Psoas muscle (tissue), 8 donors: ENCODE results near the gene EDA. TPM values are rescaled to one million over a fixed set of nuclear protein-coding genes. Genes with fewer than 3 reads are reported as not detected.

Experiments used
- ATAC-seq, 4 donors: fragments of 200-7000 bp; cut with Tn5 transposase; one replicate each; pipeline ENCODE4 v1.9.1; 2020; ENCODE audit warnings: moderate library complexity in 3 of 4, mild to moderate bottlenecking in 2 of 4
- DNase-seq, 2 donors: peaks; one replicate each; pipeline ENCODE4 v3.0.0-alpha.2; 2020
- H3K27ac ChIP-seq: fragments of 200-600 bp; one replicate; pipeline ENCODE4 v1.8.0; 2022
- H3K27me3 ChIP-seq, 3 donors: fragments of 200-600 bp in 1 of 3; one replicate each; pipeline versions ENCODE4 v1.6.1 to v1.8.0; 2013 to 2022; ENCODE audit warnings: low read length in 2 of 3, mild to moderate bottlenecking in 2 of 3, moderate library complexity in 1 of 3; ENCODE audit not compliant: insufficient read depth in 3 of 3
- H3K36me3 ChIP-seq, 2 donors: fragments of 200-600 bp in 1 of 2; one replicate each; pipeline versions ENCODE4 v1.6.1 to v1.8.0; 2013 to 2022; ENCODE audit warnings: low read depth in 1 of 2, mild to moderate bottlenecking in 1 of 2, moderate library complexity in 1 of 2; ENCODE audit not compliant: insufficient read depth in 1 of 2
- H3K4me1 ChIP-seq: fragments of 200-600 bp; one replicate; pipeline ENCODE4 v1.8.0; 2022
- H3K4me3 ChIP-seq: fragments of 200-600 bp; one replicate; pipeline ENCODE4 v1.8.0; 2022; ENCODE audit warnings: mild to moderate bottlenecking
- H3K9me3 ChIP-seq: fragments of 200-600 bp; one replicate; pipeline ENCODE4 v1.8.0; 2022
- WGBS, 3 donors: extraction: QIAGEN DNeasy Blood & Tissue Kit; methylation state at CpG; one replicate each; pipeline versions ENCODE4 v1.1.6 to v1.1.7; 2013; 5-methylcytosine and 5-hydroxymethylcytosine counted together
- intact Hi-C, 2 donors: fragments of 100-400 bp; cut with DNase I; formaldehyde crosslinking; loops; one replicate each; pipeline versions ENCODE4 v1.11.0 to v1.14.2; 2022
- polyA plus RNA-seq, 3 donors: library from polyadenylated mRNA; stranded (reverse); fragments of 200-250 nt; gene quantifications; one replicate each; pipeline ENCODE4 v1.2.3, GENCODE V29; 2013
- total RNA-seq, 4 donors: library from RNA; stranded (reverse); fragmentation: NEBNext Ultra II Directional in 2 of 4; extraction: Animal tissue kit (Norgen Biotek cat#: 25700) in 2 of 4; gene quantifications; one replicate each; pipeline versions ENCODE4 v1.2.1 to v1.2.4, GENCODE V29; 2021 to 2023
- TF ChIP-seq, protein P1 (sequence below): fragments of 200-600 bp; IDR thresholded peaks from one replicate; pipeline ENCODE4 v1.8.0; 2022; ENCODE audit warnings: antibody characterized with exemption
- donor health status: healthy with polysubstance abuse.
- donor health status: DM: no; HTN: no; CAD: no; lungs with moderate emphysema.
- donor health status: Bipolar disorder and iron deficiency.
- donor health status: healthy.
- donor health status: DM: yes; HTN: yes; CAD: no.
- donor health status: DM: no; HTN: no; CAD: no.
- donor health status: DM: no; HTN: no; CAD: no.
- donor health status: DM: yes; HTN: yes; CAD: no.

Gene EDA
- total and polyA plus RNA-seq, 7 donors: 0.49 to 2.5 (median 0.98) TPM

DNA sequence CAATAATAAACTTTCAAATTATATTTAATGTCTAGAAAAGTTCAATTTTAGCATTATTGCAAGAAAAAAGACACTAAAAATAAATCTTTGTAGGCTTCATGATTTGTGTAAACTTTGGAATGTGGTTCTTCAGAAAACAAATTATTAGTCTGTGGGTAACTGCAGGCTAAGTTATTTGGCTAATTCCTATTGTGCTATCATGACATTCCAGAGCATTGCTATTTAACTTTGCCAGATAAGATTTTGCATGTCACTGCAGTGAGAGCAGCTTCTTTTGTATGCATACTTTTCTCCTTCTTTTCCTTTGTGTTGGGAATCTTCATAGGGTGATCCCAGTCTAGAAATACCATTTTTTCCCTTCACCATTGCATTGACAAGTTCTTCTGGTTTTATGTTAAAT is 303.8 kb downstream of the EDA start:
- H3K36me3 ChIP-seq: no peaks in the 10 kb centered on the region
- H3K4me1 ChIP-seq: no peaks in the 10 kb centered on the region
- ATAC-seq (no peak), DNase-seq (no peak)
- no peaks in the 10 kb centered on the region for H3K27me3 ChIP-seq
- H3K4me3 ChIP-seq: no peak overlapping the region
- intact Hi-C loops: no loop called here
- H3K27ac ChIP-seq: no peak overlapping the region
- TF ChIP-seq, protein P1, sequence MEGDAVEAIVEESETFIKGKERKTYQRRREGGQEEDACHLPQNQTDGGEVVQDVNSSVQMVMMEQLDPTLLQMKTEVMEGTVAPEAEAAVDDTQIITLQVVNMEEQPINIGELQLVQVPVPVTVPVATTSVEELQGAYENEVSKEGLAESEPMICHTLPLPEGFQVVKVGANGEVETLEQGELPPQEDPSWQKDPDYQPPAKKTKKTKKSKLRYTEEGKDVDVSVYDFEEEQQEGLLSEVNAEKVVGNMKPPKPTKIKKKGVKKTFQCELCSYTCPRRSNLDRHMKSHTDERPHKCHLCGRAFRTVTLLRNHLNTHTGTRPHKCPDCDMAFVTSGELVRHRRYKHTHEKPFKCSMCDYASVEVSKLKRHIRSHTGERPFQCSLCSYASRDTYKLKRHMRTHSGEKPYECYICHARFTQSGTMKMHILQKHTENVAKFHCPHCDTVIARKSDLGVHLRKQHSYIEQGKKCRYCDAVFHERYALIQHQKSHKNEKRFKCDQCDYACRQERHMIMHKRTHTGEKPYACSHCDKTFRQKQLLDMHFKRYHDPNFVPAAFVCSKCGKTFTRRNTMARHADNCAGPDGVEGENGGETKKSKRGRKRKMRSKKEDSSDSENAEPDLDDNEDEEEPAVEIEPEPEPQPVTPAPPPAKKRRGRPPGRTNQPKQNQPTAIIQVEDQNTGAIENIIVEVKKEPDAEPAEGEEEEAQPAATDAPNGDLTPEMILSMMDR: no peak
- H3K9me3 ChIP-seq: no peaks in the 10 kb centered on the region

DNA sequence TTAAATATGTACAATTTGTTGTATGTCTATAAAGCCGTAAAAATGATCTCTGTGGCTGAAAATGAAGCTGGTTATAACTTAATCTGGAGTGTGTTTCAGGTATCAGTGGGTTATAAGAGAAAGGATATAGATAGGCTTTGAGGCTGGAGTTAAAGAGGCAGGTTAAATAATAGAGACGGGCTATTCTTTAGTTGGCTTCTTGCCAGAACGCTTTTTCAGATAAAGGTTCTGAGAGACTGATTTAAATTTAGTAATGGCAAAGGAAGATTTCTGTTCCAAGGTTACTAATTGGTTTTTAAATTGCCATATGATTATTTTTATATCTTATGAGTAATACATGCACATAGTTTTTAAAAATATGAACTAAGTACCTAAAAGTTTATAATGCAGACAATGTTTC is 316.4 kb downstream of the EDA start:
- DNase-seq (no peak), ATAC-seq (no peak)
- Histone ChIP-seq H3K36me3 (no peaks in the 10 kb centered on the region), H3K27me3 (peaks cover 0 to 8% (median 0%) of the 10 kb centered on the region in 3 donors), H3K27ac (no peak overlapping the region), H3K4me1 (no peaks in the 10 kb centered on the region), H3K9me3 (no peaks in the 10 kb centered on the region), H3K4me3 (no peak overlapping the region)
- intact Hi-C loops: no loop called here
- TF ChIP-seq, protein P1: no peak
- WGBS, 3 donors: 55 to 76% (median 73%) methylated on average over 3 of the region's 3 CpGs

DNA sequence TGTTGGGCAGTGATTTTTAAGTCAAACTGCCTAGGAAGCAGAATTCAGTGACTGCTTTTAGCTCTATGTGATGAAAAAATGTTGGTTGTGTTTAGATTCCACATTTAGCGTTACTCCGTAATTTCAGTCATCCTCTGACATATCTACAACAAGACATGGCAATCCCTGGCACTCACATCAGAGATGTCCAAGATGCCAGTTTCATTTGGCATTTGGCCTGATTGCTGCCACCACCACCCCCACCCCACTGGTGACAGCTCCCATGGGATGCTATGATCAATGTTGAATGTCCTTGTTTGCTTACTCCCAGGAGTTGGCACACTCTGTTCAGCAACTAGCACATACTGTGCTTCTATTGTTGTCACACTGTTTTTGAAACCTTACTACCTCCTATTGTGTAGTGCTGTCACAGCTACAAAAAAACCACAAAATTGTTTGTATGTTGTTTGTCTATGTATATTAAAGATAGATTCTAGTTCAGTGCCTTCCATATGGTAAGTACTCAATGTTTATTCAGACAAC is 332.4 kb downstream of the EDA start:
- Histone ChIP-seq H3K36me3 (no peaks in the 10 kb centered on the region), H3K27me3 (peaks cover 0 to 5% (median 0%) of the 10 kb centered on the region in 3 donors), H3K4me3 (no peak overlapping the region), H3K27ac (no peak overlapping the region), H3K9me3 (no peaks in the 10 kb centered on the region), H3K4me1 (no peaks in the 10 kb centered on the region)
- 39 to 50% (median 45%) methylated on average over 2 of the region's 2 CpGs for WGBS, 3 donors
- DNase-seq (no peak), ATAC-seq (no peak)
- intact Hi-C loops: no loop called here
- TF ChIP-seq, protein P1: no peak

DNA sequence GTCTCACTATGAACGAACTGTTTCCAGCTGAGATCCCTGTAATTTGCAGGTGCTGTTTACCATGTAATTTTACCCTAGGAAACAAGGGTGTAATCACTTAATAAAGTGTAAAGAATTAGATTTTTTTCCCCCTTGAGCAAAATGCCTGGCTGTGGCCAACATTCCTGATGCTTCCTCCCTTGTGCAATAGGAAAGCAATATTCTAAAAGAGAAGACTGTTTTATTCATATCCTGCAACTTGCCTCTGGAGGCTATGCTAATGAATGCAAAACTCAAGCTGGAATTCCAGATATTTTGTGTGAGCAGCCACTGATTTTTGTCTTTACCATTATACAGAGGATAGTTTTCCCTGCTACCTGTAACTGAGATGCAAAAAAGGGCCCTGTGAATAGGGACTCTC is 335.8 kb downstream of the EDA start:
- TF ChIP-seq, protein P1: no peak
- Histone ChIP-seq H3K4me3 (no peak overlapping the region), H3K36me3 (no peaks in the 10 kb centered on the region), H3K4me1 (no peaks in the 10 kb centered on the region), H3K27ac (no peak overlapping the region), H3K9me3 (no peaks in the 10 kb centered on the region), H3K27me3 (peaks cover 0 to 8% (median 0%) of the 10 kb centered on the region in 3 donors)
- DNase-seq: no peak
- no peak for ATAC-seq
- intact Hi-C loops: no loop called here
- 32 to 62% (median 50%) methylated on average over 1 of the region's 1 CpG for WGBS, 3 donors

DNA sequence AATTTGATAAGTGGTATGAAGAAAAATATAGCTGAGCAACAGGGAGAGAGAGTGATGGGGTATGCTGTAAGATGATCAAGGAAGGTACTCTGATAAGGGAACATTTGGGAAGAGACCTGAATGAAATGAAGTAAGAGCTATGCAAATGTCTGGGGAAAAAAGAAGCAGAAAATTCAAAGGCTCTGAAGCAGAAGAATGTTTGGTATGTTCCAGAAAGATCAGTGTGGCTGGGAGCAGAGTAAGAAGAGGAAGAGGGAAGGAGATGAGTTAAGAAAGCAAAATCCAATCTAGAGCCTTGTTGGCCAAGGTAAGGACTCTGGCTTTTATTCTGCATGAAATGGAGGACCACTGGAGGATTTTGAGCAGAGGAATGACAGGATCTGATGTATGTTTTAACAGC is 343.8 kb downstream of the EDA start:
- intact Hi-C loops: no loop called here
- Histone ChIP-seq H3K27ac (no peak overlapping the region), H3K9me3 (no peaks in the 10 kb centered on the region), H3K4me3 (no peak overlapping the region), H3K4me1 (no peaks in the 10 kb centered on the region), H3K27me3 (peaks cover 0 to 10% (median 0%) of the 10 kb centered on the region in 3 donors), H3K36me3 (no peaks in the 10 kb centered on the region)
- no peak for DNase-seq
- TF ChIP-seq, protein P1: no peak
- ATAC-seq: no peak
